Measurements from ENCODE around the gene NDOR1.
A peak's percentile ranks its signal among the peaks of the same experiment; 100 is the strongest.

Gene NDOR1

GRCh38 chr9:137168904-137169856, 36.3 kb upstream of the NDOR1 start:
- Histone ChIP-seq H3K4me1 (ENCODE audit: control insufficient read depth, insufficient read depth, low read length) (peaks cover 19% of the 10 kb centered on the region), H3K36me3 (ENCODE audit: control insufficient read depth, insufficient read depth, low read length) (no peaks in the 10 kb centered on the region), H3K27me3 (ENCODE audit: control insufficient read depth, insufficient read depth, low read length, poor library complexity, severe bottlenecking) (peaks cover 100% of the 10 kb centered on the region), H3K9me3 (ENCODE audit: control insufficient read depth, low read length) (no peaks in the 10 kb centered on the region), H3K27ac (ENCODE audit: insufficient read depth, low read depth, low read length, poor library complexity, severe bottlenecking) (no peak overlapping the region), H3K4me3 (ENCODE audit: insufficient read depth, low read depth, low read length) (peak overlapping the region; percentile 22)
- 1% methylated on average over 124 of the region's 124 CpGs for WGBS, 2 experiments

GRCh38 chr9:137169896-137170358, 35.6 kb upstream of the NDOR1 start, which contains the start of gene LRRC26:
Gene LRRC26, minus strand, starts transcription at chr9:137170051. Its CDS starts 108 bp downstream, at chr9:137169943.
- H3K4me3 ChIP-seq (ENCODE audit: insufficient read depth, low read depth, low read length), result peak within 1 kb of the TSS; percentile 22
- H3K27me3 ChIP-seq (ENCODE audit: control insufficient read depth, insufficient read depth, low read length, poor library complexity, severe bottlenecking), result peaks cover 99% of the 10 kb centered on the region
- H3K36me3 ChIP-seq (ENCODE audit: control insufficient read depth, insufficient read depth, low read length), result no peaks in the 10 kb centered on the region
- peaks cover 19% of the 10 kb centered on the region for H3K4me1 ChIP-seq (ENCODE audit: control insufficient read depth, insufficient read depth, low read length)
- WGBS, 2 experiments, result 20 to 21% methylated on average over 41 of the region's 41 CpGs
- no peak within 1 kb of the TSS for H3K27ac ChIP-seq (ENCODE audit: insufficient read depth, low read depth, low read length, poor library complexity, severe bottlenecking)
- H3K9me3 ChIP-seq (ENCODE audit: control insufficient read depth, low read length), result no peaks in the 10 kb centered on the region

GRCh38 chr9:137170486-137171148, 34.9 kb upstream of the NDOR1 start:
- Histone ChIP-seq H3K4me3 (ENCODE audit: insufficient read depth, low read depth, low read length) (no peak overlapping the region), H3K27ac (ENCODE audit: insufficient read depth, low read depth, low read length, poor library complexity, severe bottlenecking) (no peak overlapping the region), H3K27me3 (ENCODE audit: control insufficient read depth, insufficient read depth, low read length, poor library complexity, severe bottlenecking) (peaks cover 99% of the 10 kb centered on the region), H3K9me3 (ENCODE audit: control insufficient read depth, low read length) (no peaks in the 10 kb centered on the region), H3K36me3 (ENCODE audit: control insufficient read depth, insufficient read depth, low read length) (no peaks in the 10 kb centered on the region), H3K4me1 (ENCODE audit: control insufficient read depth, insufficient read depth, low read length) (peaks cover 19% of the 10 kb centered on the region)
- 61 to 62% methylated on average over 14 of the region's 14 CpGs for whole genome bisulfite sequencing, 2 experiments

GRCh38 chr9:137171149-137171900, 34.2 kb upstream of the NDOR1 start:
- no peaks in the 10 kb centered on the region for H3K9me3 ChIP-seq (ENCODE audit: control insufficient read depth, low read length)
- WGBS, 2 experiments, result 89 to 91% methylated on average over 22 of the region's 22 CpGs
- peaks cover 99% of the 10 kb centered on the region for H3K27me3 ChIP-seq (ENCODE audit: control insufficient read depth, insufficient read depth, low read length, poor library complexity, severe bottlenecking)
- no peak overlapping the region for H3K27ac ChIP-seq (ENCODE audit: insufficient read depth, low read depth, low read length, poor library complexity, severe bottlenecking)
- H3K4me1 ChIP-seq (ENCODE audit: control insufficient read depth, insufficient read depth, low read length), result peaks cover 19% of the 10 kb centered on the region
- H3K36me3 ChIP-seq (ENCODE audit: control insufficient read depth, insufficient read depth, low read length), result no peaks in the 10 kb centered on the region
- H3K4me3 ChIP-seq (ENCODE audit: insufficient read depth, low read depth, low read length), result no peak overlapping the region

- Histone ChIP-seq H3K27ac (ENCODE audit: insufficient read depth, low read depth, low read length, poor library complexity, severe bottlenecking) (no peak overlapping the region), H3K4me1 (ENCODE audit: control insufficient read depth, insufficient read depth, low read length) (peaks cover 11% of the 10 kb centered on the region), H3K27me3 (ENCODE audit: control insufficient read depth, insufficient read depth, low read length, poor library complexity, severe bottlenecking) (peaks cover 84% of the 10 kb centered on the region), H3K36me3 (ENCODE audit: control insufficient read depth, insufficient read depth, low read length) (no peaks in the 10 kb centered on the region), H3K9me3 (ENCODE audit: control insufficient read depth, low read length) (no peaks in the 10 kb centered on the region), H3K4me3 (ENCODE audit: insufficient read depth, low read depth, low read length) (no peak overlapping the region)
- 84 to 85% methylated on average over 21 of the region's 21 CpGs for WGBS, 2 experiments
These were observed 32.4 kb upstream of the NDOR1 start for GRCh38 chr9:137172901-137173795.

GRCh38 chr9:137173796-137174664, 31.5 kb upstream of the NDOR1 start:
- H3K27me3 ChIP-seq (ENCODE audit: control insufficient read depth, insufficient read depth, low read length, poor library complexity, severe bottlenecking), result peaks cover 75% of the 10 kb centered on the region
- peaks cover 9% of the 10 kb centered on the region for H3K4me1 ChIP-seq (ENCODE audit: control insufficient read depth, insufficient read depth, low read length)
- 89 to 90% methylated on average over 45 of the region's 45 CpGs for WGBS, 2 experiments
- H3K9me3 ChIP-seq (ENCODE audit: control insufficient read depth, low read length), result no peaks in the 10 kb centered on the region
- H3K4me3 ChIP-seq (ENCODE audit: insufficient read depth, low read depth, low read length), result no peak overlapping the region
- no peaks in the 10 kb centered on the region for H3K36me3 ChIP-seq (ENCODE audit: control insufficient read depth, insufficient read depth, low read length)
- no peak overlapping the region for H3K27ac ChIP-seq (ENCODE audit: insufficient read depth, low read depth, low read length, poor library complexity, severe bottlenecking)

GRCh38 chr9:137174722-137175293, 30.7 kb upstream of the NDOR1 start:
- Histone ChIP-seq H3K9me3 (ENCODE audit: control insufficient read depth, low read length) (no peaks in the 10 kb centered on the region), H3K27me3 (ENCODE audit: control insufficient read depth, insufficient read depth, low read length, poor library complexity, severe bottlenecking) (peaks cover 67% of the 10 kb centered on the region), H3K4me1 (ENCODE audit: control insufficient read depth, insufficient read depth, low read length) (peaks cover 3% of the 10 kb centered on the region), H3K27ac (ENCODE audit: insufficient read depth, low read depth, low read length, poor library complexity, severe bottlenecking) (no peak overlapping the region), H3K4me3 (ENCODE audit: insufficient read depth, low read depth, low read length) (no peak overlapping the region), H3K36me3 (ENCODE audit: control insufficient read depth, insufficient read depth, low read length) (no peaks in the 10 kb centered on the region)
- 30 to 38% methylated on average over 34 of the region's 34 CpGs for WGBS, 2 experiments

- H3K27me3 ChIP-seq (ENCODE audit: control insufficient read depth, insufficient read depth, low read length, poor library complexity, severe bottlenecking), result peaks cover 61% of the 10 kb centered on the region
These were observed 30.0 kb upstream of the NDOR1 start for GRCh38 chr9:137175345-137175961.

More at GRCh38 chr9:137175345-137175961, 30.0 kb upstream of the NDOR1 start:
- Histone ChIP-seq H3K4me1 (ENCODE audit: control insufficient read depth, insufficient read depth, low read length) (no peaks in the 10 kb centered on the region), H3K36me3 (ENCODE audit: control insufficient read depth, insufficient read depth, low read length) (peaks cover 2% of the 10 kb centered on the region), H3K4me3 (ENCODE audit: insufficient read depth, low read depth, low read length) (no peak overlapping the region), H3K27ac (ENCODE audit: insufficient read depth, low read depth, low read length, poor library complexity, severe bottlenecking) (no peak overlapping the region), H3K9me3 (ENCODE audit: control insufficient read depth, low read length) (no peaks in the 10 kb centered on the region)
- WGBS, 2 experiments, result 50 to 52% methylated on average over 33 of the region's 33 CpGs
